ENCODE data around the gene CXCL11.

The CXCL11 gene

GRCh38 chr4:76035141-76035540 is 729 bp downstream of the CXCL11 start:
- no peak for TF ChIP-seq CEBPB (IDR thresholded peaks at IDR 0.05)
- TF ChIP-seq NFIC (IDR thresholded peaks at IDR 0.05) = no peak
- no peak for TF ChIP-seq EGR1 (IDR thresholded peaks at IDR 0.05)
- TF ChIP-seq FOXM1 (IDR thresholded peaks at IDR 0.05; ENCODE audit: borderline replicate concordance, low read depth) = no peak
- no peak for TF ChIP-seq CREB1 (IDR thresholded peaks at IDR 0.05; ENCODE audit: low read depth)
- TF ChIP-seq ZBTB7A (IDR thresholded peaks at IDR 0.05; ENCODE audit: low read depth) = no peak
- no peak for TF ChIP-seq EP300 (IDR thresholded peaks at IDR 0.05; ENCODE audit: borderline replicate concordance)
- no peak for TF ChIP-seq MAX (IDR thresholded peaks at IDR 0.05)
- no peak for TF ChIP-seq TCF12 (IDR thresholded peaks at IDR 0.05; ENCODE audit: low read depth)
- no peak for TF ChIP-seq TAF1 (IDR thresholded peaks at IDR 0.05; ENCODE audit: low read depth)
- no peak for TF ChIP-seq TEAD4 (IDR thresholded peaks at IDR 0.05)
- no peak for TF ChIP-seq USF1 (IDR thresholded peaks at IDR 0.05)
- no peak for TF ChIP-seq YY1 (IDR thresholded peaks at IDR 0.05; ENCODE audit: low read depth)
- TF ChIP-seq REST (IDR thresholded peaks at IDR 0.05; ENCODE audit: low read depth) = no peak
- no peak for TF ChIP-seq RAD21 (IDR thresholded peaks at IDR 0.05; ENCODE audit: low read depth)

- no peak for TF ChIP-seq TAF1 (IDR thresholded peaks at IDR 0.05; ENCODE audit: low read depth)
- no peak for TF ChIP-seq FOXM1 (IDR thresholded peaks at IDR 0.05; ENCODE audit: borderline replicate concordance, low read depth)
- no peak for TF ChIP-seq CEBPB (IDR thresholded peaks at IDR 0.05)
- no peak for TF ChIP-seq TEAD4 (IDR thresholded peaks at IDR 0.05)
- TF ChIP-seq REST (IDR thresholded peaks at IDR 0.05; ENCODE audit: low read depth) = no peak
- no peak for TF ChIP-seq NFIC (IDR thresholded peaks at IDR 0.05)
Observed at GRCh38 chr4:76029300-76029699, 6.6 kb downstream of the CXCL11 start.

GRCh38 chr4:76028350-76028765 is 7.5 kb downstream of the CXCL11 start:
- no peak for TF ChIP-seq USF1 (IDR thresholded peaks at IDR 0.05)
- no peak for TF ChIP-seq NFIC (IDR thresholded peaks at IDR 0.05)
- TF ChIP-seq TEAD4 (IDR thresholded peaks at IDR 0.05) = no peak
- no peak for TF ChIP-seq YY1 (IDR thresholded peaks at IDR 0.05; ENCODE audit: low read depth)
- TF ChIP-seq RAD21 (IDR thresholded peaks at IDR 0.05; ENCODE audit: low read depth) = no peak
- TF ChIP-seq MAX (IDR thresholded peaks at IDR 0.05) = no peak
- TF ChIP-seq CEBPB (IDR thresholded peaks at IDR 0.05) = no peak
- TF ChIP-seq FOXM1 (IDR thresholded peaks at IDR 0.05; ENCODE audit: borderline replicate concordance, low read depth) = no peak
- no peak for TF ChIP-seq EGR1 (IDR thresholded peaks at IDR 0.05)
- no peak for TF ChIP-seq ZBTB7A (IDR thresholded peaks at IDR 0.05; ENCODE audit: low read depth)
- no peak for TF ChIP-seq TCF12 (IDR thresholded peaks at IDR 0.05; ENCODE audit: low read depth)
- TF ChIP-seq CREB1 (IDR thresholded peaks at IDR 0.05; ENCODE audit: low read depth) = no peak
- TF ChIP-seq REST (IDR thresholded peaks at IDR 0.05; ENCODE audit: low read depth) = no peak
- TF ChIP-seq TAF1 (IDR thresholded peaks at IDR 0.05; ENCODE audit: low read depth) = no peak

- TF ChIP-seq ZBTB7A (IDR thresholded peaks at IDR 0.05; ENCODE audit: low read depth) = no peak
- TF ChIP-seq CEBPB (IDR thresholded peaks at IDR 0.05) = no peak
- no peak for TF ChIP-seq USF1 (IDR thresholded peaks at IDR 0.05)
- no peak for TF ChIP-seq EGR1 (IDR thresholded peaks at IDR 0.05)
- TF ChIP-seq EP300 (IDR thresholded peaks at IDR 0.05; ENCODE audit: borderline replicate concordance) = no peak
- TF ChIP-seq TCF12 (IDR thresholded peaks at IDR 0.05; ENCODE audit: low read depth) = no peak
- TF ChIP-seq CREB1 (IDR thresholded peaks at IDR 0.05; ENCODE audit: low read depth) = no peak
- no peak for TF ChIP-seq NFIC (IDR thresholded peaks at IDR 0.05)
Observed at GRCh38 chr4:76024065-76024464, 11.8 kb downstream of the CXCL11 start.

Measured in Ishikawa (cell line).